Thyroid gland (tissue), 4 donors: ENCODE measurements around the gene HPD. TPM values are rescaled to one million over a fixed set of nuclear protein-coding genes. Genes with fewer than 3 reads are reported as not detected.
"Not testable (repeated sequence)": the region's sequence is repeated elsewhere in the genome, so short reads cannot be mapped to it uniquely, and the experiment has no call there.

ENCODE experiments used
- DNase-seq, 2 donors: peaks; one replicate each; pipeline ENCODE4 v3.0.0-alpha.2; 2019
- H3K27ac ChIP-seq, 3 donors: fragments of 200-600 bp; sonication (generic); 1 replicate in 2 of 3; 2 replicates in 1 of 3; pipeline ENCODE4 v1.5.1; 2016 to 2019; ENCODE audit warnings: mild to moderate bottlenecking in 1 of 3, moderate library complexity in 1 of 3
- H3K27me3 ChIP-seq: fragments of 200-600 bp; sonication (generic); one replicate; pipeline ENCODE4 v1.5.1; 2019
- H3K36me3 ChIP-seq, 2 donors: fragments of 200-600 bp; sonication (generic); one replicate each; pipeline ENCODE4 v1.5.1; 2016 to 2019
- H3K4me1 ChIP-seq, 2 donors: fragments of 200-600 bp; sonication (generic); one replicate each; pipeline ENCODE4 v1.5.1; 2017 to 2019
- H3K4me3 ChIP-seq, 3 donors: fragments of 200-600 bp; sonication (generic); replicated peaks in 1 of 3; 1 replicate in 2 of 3; 2 replicates in 1 of 3; pipeline ENCODE4 v1.5.1; 2016; ENCODE audit warnings: mild to moderate bottlenecking in 1 of 3
- H3K9me3 ChIP-seq: fragments of 200-600 bp; sonication (generic); one replicate; pipeline ENCODE4 v1.5.1; 2017
- POLR2A ChIP-seq, 2 donors: fragments of 450-650 bp; IDR thresholded peaks; one replicate each; pipeline ENCODE4 v1.6.1; 2017; ENCODE audit warnings: antibody characterized with exemption in 2 of 2, mild to moderate bottlenecking in 2 of 2, moderate library complexity in 1 of 2
- WGBS, 2 donors: methylation state at CpG; one replicate each; pipeline ENCODE4 v1.1.5; 2017; 5-methylcytosine and 5-hydroxymethylcytosine counted together
- intact Hi-C: fragments of 100-400 bp; cut with DNase I; formaldehyde crosslinking; loops from one replicate; pipeline ENCODE4 v1.15.1; 2023
- total RNA-seq, 4 donors: library from RNA; depleted of rRNA; stranded (reverse); fragments of >200 nt; gene quantifications; one replicate each; pipeline ENCODE4 v1.2.3, GENCODE V29; 2016
- TF ChIP-seq, protein P1 (sequence below), 6 experiments: fragments of 200-600 bp in 3 of 6; fragments of 450-650 bp in 3 of 6; sonication (generic) in 3 of 6; IDR thresholded peaks; one replicate each; pipeline ENCODE4 v1.5.1; 2016 to 2019; ENCODE audit warnings: antibody characterized with exemption in 6 of 6, mild to moderate bottlenecking in 2 of 6, inconsistent platforms in 1 of 6, moderate library complexity in 1 of 6

The HPD gene
- total RNA-seq, 4 donors from 2014 or later: 0.39 to 1.2 (median 0.78) TPM; not detected in 1

DNA sequence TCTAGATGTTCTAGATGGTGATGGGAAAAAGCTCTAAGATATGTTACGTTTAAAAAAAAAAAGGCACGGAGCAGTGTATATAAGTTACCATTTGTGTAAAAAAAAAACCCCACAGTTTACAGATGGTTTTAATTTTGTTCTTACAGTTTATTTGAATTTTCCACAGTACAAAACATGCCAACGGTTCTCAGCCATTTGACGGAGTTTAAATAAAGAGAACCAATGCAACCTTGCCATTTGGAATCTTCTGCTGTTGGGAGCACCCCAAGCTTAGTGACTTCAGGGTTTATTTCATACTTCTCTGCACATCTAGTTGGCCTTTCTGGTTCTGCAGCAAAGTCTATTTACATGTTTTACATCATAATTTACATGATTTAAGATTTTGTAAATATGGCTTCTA is 7.7 kb upstream of the HPD start:
- Histone ChIP-seq H3K27ac (no peak overlapping the region), H3K27me3 (no peaks in the 10 kb centered on the region), H3K4me1 (no peaks in the 10 kb centered on the region), H3K9me3 (no peaks in the 10 kb centered on the region), H3K4me3 (no peak overlapping the region), H3K36me3 (no peaks in the 10 kb centered on the region)
- no peak for DNase-seq
- intact Hi-C loops: no loop called here
- 70 to 89% methylated on average over 4 of the region's 4 CpGs for WGBS, 2 donors
- no peak for TF ChIP-seq POLR2A (IDR thresholded peaks at IDR 0.05)
- TF ChIP-seq, protein P1, sequence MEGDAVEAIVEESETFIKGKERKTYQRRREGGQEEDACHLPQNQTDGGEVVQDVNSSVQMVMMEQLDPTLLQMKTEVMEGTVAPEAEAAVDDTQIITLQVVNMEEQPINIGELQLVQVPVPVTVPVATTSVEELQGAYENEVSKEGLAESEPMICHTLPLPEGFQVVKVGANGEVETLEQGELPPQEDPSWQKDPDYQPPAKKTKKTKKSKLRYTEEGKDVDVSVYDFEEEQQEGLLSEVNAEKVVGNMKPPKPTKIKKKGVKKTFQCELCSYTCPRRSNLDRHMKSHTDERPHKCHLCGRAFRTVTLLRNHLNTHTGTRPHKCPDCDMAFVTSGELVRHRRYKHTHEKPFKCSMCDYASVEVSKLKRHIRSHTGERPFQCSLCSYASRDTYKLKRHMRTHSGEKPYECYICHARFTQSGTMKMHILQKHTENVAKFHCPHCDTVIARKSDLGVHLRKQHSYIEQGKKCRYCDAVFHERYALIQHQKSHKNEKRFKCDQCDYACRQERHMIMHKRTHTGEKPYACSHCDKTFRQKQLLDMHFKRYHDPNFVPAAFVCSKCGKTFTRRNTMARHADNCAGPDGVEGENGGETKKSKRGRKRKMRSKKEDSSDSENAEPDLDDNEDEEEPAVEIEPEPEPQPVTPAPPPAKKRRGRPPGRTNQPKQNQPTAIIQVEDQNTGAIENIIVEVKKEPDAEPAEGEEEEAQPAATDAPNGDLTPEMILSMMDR (IDR thresholded peaks at IDR 0.05): no peak

DNA sequence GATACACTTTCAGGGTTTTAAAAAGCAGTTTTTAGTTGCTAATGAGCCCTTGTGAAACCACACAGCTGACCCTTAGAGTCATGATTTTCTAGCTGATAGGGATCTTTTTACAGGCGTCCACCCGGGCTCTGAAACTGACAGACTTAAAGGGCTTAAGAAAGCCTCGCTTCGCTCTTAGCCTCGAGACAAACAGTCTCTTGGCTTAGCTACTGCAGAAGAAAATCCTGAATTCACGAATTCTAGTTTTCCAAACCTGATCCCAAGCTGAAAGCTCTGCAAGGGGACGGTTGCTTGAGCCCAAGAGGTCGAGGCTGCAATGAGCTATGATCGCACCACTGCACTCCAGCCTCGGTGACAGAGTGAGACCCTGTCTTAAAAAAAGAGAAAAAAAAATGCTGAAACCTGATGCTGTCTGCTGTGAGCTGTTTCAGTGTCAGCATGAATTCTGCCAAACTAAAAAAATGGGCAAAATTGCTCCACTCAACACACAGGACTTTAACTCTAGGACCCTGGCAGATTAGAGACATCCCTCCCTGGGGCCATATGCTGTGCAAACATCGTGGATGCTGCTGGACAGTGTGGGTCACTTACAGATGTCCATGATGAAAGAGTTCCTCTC is 3.1 kb upstream of the HPD start:
- no peaks in the 10 kb centered on the region for H3K27me3 ChIP-seq
- H3K4me3 ChIP-seq: no peak overlapping the region
- TF ChIP-seq, protein P1 (IDR thresholded peaks at IDR 0.05): no peak
- no peak for TF ChIP-seq POLR2A (IDR thresholded peaks at IDR 0.05)
- 13 to 19% methylated on average over 11 of the region's 11 CpGs for WGBS, 2 donors
- peaks cover 0 to 16% of the 10 kb centered on the region in 2 donors for H3K4me1 ChIP-seq
- no peaks in the 10 kb centered on the region for H3K36me3 ChIP-seq
- intact Hi-C loops: no loop called here
- H3K9me3 ChIP-seq: no peaks in the 10 kb centered on the region
- peak in 1 of 2 donors; percentile 10 for DNase-seq
- H3K27ac ChIP-seq: no peak overlapping the region

DNA sequence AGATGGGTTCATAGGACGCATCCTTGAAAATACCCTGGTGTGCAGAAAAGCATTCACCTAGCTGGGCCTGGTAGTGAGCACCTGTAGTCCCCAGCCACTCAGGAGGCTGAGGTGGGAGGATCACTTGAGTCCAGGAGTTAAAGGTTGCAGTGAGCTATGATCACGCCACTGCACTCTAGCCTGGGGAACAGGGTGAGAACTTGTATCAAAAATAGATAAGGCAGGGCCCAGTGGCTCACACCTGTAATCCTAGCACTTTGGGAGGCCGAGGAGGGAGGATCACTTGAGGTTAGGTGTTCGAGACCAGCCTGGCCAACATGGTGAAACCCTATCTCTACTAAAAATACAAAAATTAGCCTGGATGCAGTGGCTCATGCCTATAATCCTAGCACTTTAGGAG is 2.0 kb upstream of the HPD start:
- H3K4me3 ChIP-seq, H3K36me3 ChIP-seq, DNase-seq, intact Hi-C loops, H3K27ac ChIP-seq, H3K27me3 ChIP-seq, H3K9me3 ChIP-seq: not testable (repeated sequence)
- WGBS, 2 donors: 96 to 98% methylated on average over 4 of the region's 4 CpGs
- H3K4me1 ChIP-seq: peaks cover 0 to 16% of the 10 kb centered on the region in 2 donors

DNA sequence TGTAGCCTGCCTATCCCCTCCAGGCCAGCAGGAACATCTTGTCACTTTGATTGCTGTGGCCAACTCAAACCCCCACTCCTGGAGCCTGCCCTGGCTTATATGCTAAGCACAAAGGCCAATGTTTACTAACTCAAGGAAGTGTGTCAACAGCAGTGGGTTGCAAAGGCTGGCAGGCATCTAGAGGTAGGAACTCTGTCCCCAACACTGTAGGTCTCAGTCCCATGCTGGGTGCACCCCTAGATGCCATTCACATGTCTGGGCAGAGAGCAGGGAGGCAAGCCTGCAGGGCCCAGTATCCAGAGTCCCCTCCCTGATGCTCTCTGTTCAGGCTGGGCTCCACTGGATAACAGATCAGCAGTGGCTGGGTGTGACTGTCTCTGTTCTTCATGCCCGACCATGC is 1.6 kb upstream of the HPD start:
- Histone ChIP-seq H3K4me1 (peaks cover 0 to 16% of the 10 kb centered on the region in 2 donors), H3K27ac (peak overlapping the region in 1 of 3 donors; percentile 25), H3K36me3 (no peaks in the 10 kb centered on the region), H3K9me3 (no peaks in the 10 kb centered on the region), H3K27me3 (no peaks in the 10 kb centered on the region), H3K4me3 (no peak overlapping the region)
- 83 to 100% methylated on average over 1 of the region's 1 CpG for WGBS, 2 donors
- TF ChIP-seq POLR2A (IDR thresholded peaks at IDR 0.05): no peak
- TF ChIP-seq, protein P1 (IDR thresholded peaks at IDR 0.05): no peak
- intact Hi-C loops: no loop called here
- DNase-seq: no peak

DNA sequence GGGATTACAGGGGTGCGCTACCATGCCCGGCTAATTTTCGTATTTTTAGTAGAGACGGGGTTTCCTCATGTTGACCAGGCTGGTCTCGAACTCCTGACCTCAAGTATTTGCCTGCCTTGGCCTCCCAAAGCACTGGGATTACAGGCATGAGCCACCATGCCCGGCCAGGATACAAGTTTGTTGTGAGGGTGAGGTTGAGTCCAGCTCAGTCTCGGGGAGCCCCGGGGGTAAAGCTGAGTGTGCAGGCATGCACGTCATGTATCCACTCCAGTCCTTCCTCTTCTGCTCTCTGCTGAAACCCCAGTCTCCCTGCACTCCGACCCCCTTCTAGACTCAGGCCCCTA is 369 bp downstream of the HPD start:
- TF ChIP-seq, protein P1 (IDR thresholded peaks at IDR 0.05): no peak
- TF ChIP-seq POLR2A (IDR thresholded peaks at IDR 0.05): no peak
- peaks cover 0 to 16% of the 10 kb centered on the region in 2 donors for H3K4me1 ChIP-seq
- H3K4me3 ChIP-seq: no peak overlapping the region
- no peak for DNase-seq
- intact Hi-C loops: no loop called here
- WGBS, 2 donors: 78% methylated on average over 10 of the region's 10 CpGs
- H3K36me3 ChIP-seq: no peaks in the 10 kb centered on the region
- H3K9me3 ChIP-seq: no peaks in the 10 kb centered on the region
- H3K27me3 ChIP-seq: no peaks in the 10 kb centered on the region
- peak overlapping the region; percentile 53 to 76 (median 64) for H3K27ac ChIP-seq
